Activated naive CD8-positive, alpha-beta T cell (primary cell): ENCODE measurements around the gene TP73.

ENCODE experiments used
- H3K27ac Mint-ChIP-seq: one replicate; pipeline ENCODE4 v1.8.0; 2021; ENCODE audit warnings: mixed read lengths
- H3K27me3 Mint-ChIP-seq: one replicate; pipeline ENCODE4 v1.8.0; 2021; ENCODE audit warnings: mixed read lengths
- H3K36me3 Mint-ChIP-seq: one replicate; pipeline ENCODE4 v1.8.0; 2021; ENCODE audit warnings: mixed read lengths
- H3K4me1 Mint-ChIP-seq: one replicate; pipeline ENCODE4 v1.8.0; 2021; ENCODE audit warnings: low read depth, mixed read lengths
- H3K4me3 Mint-ChIP-seq: one replicate; pipeline ENCODE4 v1.8.0; 2021; ENCODE audit warnings: mild to moderate bottlenecking, mixed read lengths
- H3K9me3 Mint-ChIP-seq: one replicate; pipeline ENCODE4 v1.8.0; 2021; ENCODE audit warnings: low read depth, mixed read lengths

TP73 gene

DNA sequence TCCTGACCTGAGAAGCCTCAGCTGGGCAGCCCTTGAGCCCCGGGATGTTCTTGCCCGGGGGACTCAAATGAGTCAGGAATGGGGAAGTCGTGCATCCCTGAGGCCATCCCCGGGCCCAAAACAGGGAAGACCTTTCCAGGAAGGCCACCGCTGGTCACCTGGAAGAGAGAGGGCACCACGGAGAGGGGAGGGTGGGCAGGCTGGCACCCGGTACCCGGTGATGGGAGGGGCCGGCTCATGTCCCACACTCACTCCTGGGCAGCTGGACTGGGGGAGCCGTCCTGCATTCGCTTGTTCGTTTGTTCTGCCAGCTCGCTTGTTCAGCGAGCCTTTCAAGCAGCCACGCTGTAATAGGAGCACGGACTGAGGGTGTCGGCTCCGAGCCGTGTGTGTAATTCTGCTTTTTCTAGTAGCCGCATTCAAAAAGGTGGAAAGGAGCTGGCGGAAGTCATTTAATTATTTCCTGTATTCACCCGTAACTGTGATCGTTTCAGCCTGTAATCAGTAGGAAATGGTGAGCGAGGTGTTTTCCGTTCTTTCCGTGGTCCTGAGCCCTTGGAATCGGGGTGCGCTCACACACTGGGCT is 51.6 kb downstream of the TP73 start:
- Mint-ChIP-seq H3K9me3 (no peaks in the 10 kb centered on the region), H3K4me1 (peaks cover 4% of the 10 kb centered on the region), H3K4me3 (peak overlapping the region; percentile 62), H3K27ac (peak overlapping the region; percentile 75), H3K36me3 (no peaks in the 10 kb centered on the region), H3K27me3 (peaks cover 4% of the 10 kb centered on the region)

DNA sequence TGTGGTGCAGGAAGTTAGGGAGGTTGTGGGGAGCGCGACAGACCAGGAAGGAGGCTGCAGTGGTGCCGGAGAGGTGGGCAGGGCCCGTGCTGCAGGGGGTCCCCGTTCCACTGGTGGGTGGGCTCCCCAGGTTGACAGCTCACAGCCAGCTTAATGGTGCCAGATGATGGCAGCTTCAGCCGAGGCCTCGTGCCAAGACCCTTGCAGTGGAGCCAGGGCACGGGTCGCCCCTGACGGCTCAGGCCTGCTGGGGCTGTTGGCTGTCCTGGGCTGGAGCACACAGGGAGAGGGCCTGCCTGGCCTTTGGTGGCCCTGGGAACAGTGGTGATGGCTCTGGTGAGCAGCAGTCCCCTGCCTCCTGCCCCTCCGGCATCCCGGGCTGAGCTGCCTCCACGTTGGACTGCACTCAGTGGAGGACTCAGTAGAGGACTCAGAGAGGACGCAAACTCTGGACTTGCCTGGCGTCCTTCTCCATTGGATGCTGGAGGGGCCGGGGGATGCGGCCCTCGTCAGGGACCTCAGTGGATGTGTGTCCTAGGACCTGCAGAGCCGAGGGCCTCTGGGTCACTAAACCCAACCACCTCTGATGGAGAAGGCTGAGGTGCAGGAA is 53.1 kb downstream of the TP73 start:
- no peak overlapping the region for H3K4me3 Mint-ChIP-seq
- peaks cover 5% of the 10 kb centered on the region for H3K27me3 Mint-ChIP-seq
- H3K9me3 Mint-ChIP-seq: no peaks in the 10 kb centered on the region
- no peak overlapping the region for H3K27ac Mint-ChIP-seq
- no peaks in the 10 kb centered on the region for H3K36me3 Mint-ChIP-seq
- peaks cover 4% of the 10 kb centered on the region for H3K4me1 Mint-ChIP-seq

DNA sequence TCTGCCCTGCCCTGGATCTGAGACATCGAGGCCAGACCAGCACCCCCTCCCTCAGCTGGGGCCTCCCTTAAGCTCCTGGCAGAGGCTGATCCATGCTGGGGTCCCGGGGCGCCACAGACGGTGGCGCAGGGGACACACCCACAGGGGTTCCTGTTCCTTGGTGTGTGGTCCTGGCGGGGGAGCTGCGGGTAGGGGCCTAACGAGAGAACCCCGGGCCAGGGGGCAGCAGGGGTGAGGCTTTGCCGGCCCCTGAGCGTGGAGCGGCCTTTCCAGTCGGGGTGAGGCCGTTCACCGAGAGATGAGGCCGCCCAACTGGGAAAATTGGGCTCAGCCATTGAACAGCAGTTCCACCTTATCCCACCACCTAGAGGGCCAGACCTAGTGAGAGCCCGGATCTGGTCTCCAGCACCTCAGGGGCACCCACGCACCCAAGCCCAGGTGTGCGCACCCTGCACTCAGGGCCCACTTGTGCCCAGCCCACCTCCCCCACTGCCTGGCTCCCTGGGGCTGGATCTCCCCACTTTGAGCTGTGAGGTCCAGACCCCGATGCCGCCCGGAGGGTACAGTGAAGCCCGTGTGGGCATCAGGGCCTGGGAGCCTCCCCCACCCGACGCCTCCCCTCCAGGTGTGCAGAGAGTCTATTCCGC is 54.5 kb downstream of the TP73 start:
- H3K27ac Mint-ChIP-seq: no peak overlapping the region
- no peak overlapping the region for H3K4me3 Mint-ChIP-seq
- no peaks in the 10 kb centered on the region for H3K36me3 Mint-ChIP-seq
- no peaks in the 10 kb centered on the region for H3K9me3 Mint-ChIP-seq
- H3K4me1 Mint-ChIP-seq: peaks cover 4% of the 10 kb centered on the region
- peaks cover 8% of the 10 kb centered on the region for H3K27me3 Mint-ChIP-seq

DNA sequence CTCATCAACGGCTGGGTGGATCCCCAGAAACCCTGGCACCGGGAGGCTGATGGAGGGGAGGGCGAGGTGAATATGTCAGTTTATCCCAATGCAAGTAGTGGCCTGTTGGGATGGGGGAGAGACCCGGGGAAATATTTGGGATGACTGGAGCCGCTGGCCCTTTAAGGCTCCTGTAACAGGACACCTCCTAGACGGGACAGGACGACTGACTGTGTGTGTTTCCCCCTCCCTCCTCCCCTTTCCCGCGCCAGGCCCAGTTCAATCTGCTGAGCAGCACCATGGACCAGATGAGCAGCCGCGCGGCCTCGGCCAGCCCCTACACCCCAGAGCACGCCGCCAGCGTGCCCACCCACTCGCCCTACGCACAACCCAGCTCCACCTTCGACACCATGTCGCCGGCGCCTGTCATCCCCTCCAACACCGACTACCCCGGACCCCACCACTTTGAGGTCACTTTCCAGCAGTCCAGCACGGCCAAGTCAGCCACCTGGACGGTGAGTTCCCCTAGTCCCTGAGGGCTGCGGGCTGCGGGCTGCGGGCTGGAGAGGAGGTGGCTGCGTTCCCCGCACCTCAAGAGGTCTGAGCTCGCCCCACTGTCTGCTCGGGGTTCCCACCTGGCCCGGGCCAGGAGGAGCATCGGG is 55.1 kb downstream of the TP73 start:
- H3K4me3 Mint-ChIP-seq: no peak overlapping the region
- H3K36me3 Mint-ChIP-seq: no peaks in the 10 kb centered on the region
- peaks cover 4% of the 10 kb centered on the region for H3K4me1 Mint-ChIP-seq
- H3K9me3 Mint-ChIP-seq: no peaks in the 10 kb centered on the region
- peaks cover 8% of the 10 kb centered on the region for H3K27me3 Mint-ChIP-seq
- H3K27ac Mint-ChIP-seq: no peak overlapping the region

DNA sequence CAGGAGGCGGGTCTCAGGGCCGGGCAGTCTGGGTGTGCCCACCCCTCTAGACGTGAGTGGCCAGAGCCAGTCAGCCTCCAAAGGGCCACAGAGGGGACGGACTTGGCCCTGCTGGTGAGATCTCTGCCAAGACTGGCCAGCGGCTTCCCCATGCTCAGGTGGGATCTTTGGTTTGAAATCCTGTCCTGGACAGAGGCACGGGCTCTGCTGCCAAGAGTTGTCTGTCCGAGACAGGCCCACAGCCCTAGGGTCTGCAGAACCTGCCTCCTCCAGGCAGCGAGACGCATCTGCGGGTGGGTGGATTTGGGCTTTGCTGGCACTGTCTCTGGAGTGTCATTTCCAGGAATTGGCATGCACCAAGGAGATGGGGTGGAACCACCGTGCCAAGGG is 55.6 kb downstream of the TP73 start:
- no peaks in the 10 kb centered on the region for H3K36me3 Mint-ChIP-seq
- peaks cover 4% of the 10 kb centered on the region for H3K4me1 Mint-ChIP-seq
- peaks cover 8% of the 10 kb centered on the region for H3K27me3 Mint-ChIP-seq
- no peak overlapping the region for H3K4me3 Mint-ChIP-seq
- H3K27ac Mint-ChIP-seq: no peak overlapping the region
- no peaks in the 10 kb centered on the region for H3K9me3 Mint-ChIP-seq

DNA sequence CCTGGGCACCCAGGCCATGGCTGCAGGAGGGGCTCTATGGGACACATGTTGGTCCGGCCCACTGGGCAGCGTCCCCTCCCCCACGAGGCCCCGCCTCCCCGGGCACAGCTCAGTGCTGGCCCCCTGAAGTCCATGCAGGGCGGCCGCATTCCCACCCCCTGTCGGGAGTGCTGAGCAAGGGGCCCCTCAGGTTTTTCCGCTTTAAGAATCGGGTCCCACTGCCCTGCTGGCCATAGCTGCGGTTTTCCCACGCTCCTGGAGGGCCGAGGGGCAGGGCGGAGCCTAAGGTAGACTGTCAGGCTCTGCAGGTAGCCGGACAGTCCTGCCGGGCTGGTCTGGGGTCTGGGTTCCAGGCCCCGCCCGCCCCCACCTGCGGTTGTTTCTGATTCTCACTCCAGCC is 56.5 kb downstream of the TP73 start:
- Mint-ChIP-seq H3K9me3 (no peaks in the 10 kb centered on the region), H3K4me3 (no peak overlapping the region), H3K36me3 (no peaks in the 10 kb centered on the region), H3K4me1 (peaks cover 4% of the 10 kb centered on the region), H3K27ac (no peak overlapping the region), H3K27me3 (peaks cover 8% of the 10 kb centered on the region)

DNA sequence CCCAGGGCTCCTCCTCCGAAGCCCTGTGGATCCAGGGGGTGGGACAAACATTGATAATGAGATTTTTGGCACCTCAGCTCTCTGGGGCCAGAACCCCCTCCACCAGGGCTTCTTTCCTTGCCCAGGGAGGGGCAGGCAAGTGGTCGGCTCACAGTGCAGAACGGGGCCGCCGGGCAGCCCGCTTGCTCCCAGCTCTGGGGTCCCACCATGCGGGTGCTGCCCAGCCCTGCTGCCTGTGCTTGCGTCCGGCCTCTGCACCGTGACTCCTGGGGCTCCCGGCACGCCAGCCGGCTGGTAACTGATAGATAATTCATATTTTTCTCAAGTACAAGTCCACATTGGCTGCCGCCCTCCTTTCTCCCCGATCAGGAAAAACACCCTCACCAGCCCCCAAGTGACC is 57.9 kb downstream of the TP73 start:
- Mint-ChIP-seq H3K27me3 (peaks cover 7% of the 10 kb centered on the region), H3K4me1 (no peaks in the 10 kb centered on the region), H3K27ac (no peak overlapping the region), H3K36me3 (no peaks in the 10 kb centered on the region), H3K9me3 (no peaks in the 10 kb centered on the region), H3K4me3 (no peak overlapping the region)

DNA sequence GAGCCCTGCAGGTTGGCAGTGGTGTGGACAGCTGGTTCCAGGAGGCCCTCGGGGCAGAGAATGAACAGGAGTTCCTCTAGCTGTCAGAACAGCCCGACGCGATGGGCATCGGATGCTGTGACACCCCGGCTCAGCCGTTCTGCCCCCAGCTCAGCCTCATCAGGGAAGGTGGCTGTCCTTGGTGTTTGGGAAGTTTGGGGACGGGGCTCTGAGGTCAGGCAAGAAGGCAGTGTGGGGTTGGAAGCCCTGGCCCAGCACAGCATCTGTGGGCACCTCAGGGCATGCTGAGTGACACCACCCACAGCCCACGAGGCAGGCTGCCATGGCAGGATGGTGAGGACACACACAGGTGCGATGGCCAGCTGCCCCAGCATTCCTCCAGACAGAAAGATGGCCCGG is 59.1 kb downstream of the TP73 start:
- Mint-ChIP-seq H3K4me1 (no peaks in the 10 kb centered on the region), H3K36me3 (no peaks in the 10 kb centered on the region), H3K9me3 (no peaks in the 10 kb centered on the region), H3K4me3 (no peak overlapping the region), H3K27me3 (peaks cover 7% of the 10 kb centered on the region), H3K27ac (no peak overlapping the region)

DNA sequence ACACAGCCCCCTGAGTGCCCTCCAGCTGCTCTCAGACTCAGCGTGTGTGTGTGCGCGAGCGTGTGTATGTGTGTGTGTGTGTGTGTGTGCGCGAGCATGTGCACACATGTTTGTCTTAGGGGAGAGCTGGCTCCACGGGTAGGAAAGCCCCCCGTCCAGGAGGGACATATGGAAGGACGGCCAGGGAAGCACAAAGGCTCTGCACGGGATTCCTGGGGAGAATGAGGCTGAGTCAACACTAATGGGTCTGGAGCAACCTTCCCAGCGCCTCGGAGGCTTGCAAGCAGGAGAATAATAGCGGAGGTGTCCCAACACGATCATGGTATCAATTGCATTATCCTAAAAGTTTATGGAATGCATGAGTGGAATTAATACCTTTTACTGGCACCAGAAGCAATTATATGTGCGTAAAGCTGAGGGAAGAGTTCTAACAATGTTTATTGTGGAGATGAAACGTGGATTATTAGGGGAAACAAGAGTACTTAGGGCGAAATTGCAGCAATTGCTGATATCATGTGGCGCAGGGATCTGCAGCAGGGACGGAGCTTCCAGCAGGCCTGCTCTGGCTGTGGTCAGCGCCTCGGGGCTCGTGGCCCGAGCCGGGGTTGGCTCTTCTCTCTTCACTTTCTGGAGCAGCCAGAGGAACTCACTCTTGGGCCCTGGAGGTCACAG is 59.6 kb downstream of the TP73 start:
- H3K4me1 Mint-ChIP-seq: no peaks in the 10 kb centered on the region
- peaks cover 7% of the 10 kb centered on the region for H3K27me3 Mint-ChIP-seq
- no peak overlapping the region for H3K4me3 Mint-ChIP-seq
- no peaks in the 10 kb centered on the region for H3K36me3 Mint-ChIP-seq
- H3K27ac Mint-ChIP-seq: no peak overlapping the region
- no peaks in the 10 kb centered on the region for H3K9me3 Mint-ChIP-seq

DNA sequence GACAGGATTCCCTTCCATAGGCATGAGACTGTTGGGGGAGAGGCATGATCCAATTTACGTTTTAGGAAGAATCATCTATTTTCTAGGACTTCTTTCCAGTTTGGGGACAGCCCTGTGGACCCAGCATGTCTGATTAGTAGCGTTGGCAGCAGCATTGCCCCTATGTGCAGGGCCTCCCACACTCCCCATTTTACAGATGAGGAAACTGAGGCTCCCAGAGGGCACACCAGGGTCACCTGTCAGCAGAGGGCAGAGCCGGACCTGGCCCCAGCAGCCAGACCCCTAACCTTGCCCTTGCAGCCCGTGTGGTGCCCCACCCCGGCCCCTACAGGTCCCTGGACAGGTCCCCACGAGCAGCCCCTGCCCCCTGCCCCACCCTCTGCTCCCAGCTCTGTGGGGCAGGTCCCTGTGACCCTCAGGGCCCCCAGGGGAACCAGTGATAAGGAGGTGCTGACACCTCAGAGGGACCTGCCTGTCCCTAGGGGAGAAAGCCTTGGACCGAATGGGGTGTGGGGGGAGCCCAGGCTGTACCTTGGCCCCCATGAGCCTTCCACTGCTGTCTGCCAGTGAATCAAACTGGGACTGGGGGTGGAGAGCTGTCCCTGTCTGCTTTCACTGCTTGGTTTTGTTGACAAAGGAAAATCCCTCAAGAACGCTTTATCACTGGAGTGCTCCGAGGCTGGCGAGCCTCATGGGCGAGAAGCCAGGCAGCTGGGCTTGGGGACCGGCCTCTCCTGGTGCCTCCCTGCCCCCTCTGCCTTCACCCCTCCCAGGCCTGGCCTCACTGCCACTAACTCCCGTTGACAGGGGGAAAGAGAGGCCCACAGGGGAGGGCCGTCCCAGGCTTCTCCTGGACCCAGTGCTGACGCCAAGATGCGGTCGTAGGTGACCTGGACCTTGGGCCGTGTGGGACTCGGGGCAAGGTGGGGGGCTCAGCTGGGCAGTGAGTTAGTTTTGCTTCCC is 60.5 kb downstream of the TP73 start:
- peaks cover 6% of the 10 kb centered on the region for H3K27me3 Mint-ChIP-seq
- H3K36me3 Mint-ChIP-seq: no peaks in the 10 kb centered on the region
- H3K27ac Mint-ChIP-seq: no peak overlapping the region
- no peaks in the 10 kb centered on the region for H3K9me3 Mint-ChIP-seq
- H3K4me3 Mint-ChIP-seq: no peak overlapping the region
- H3K4me1 Mint-ChIP-seq: no peaks in the 10 kb centered on the region

DNA sequence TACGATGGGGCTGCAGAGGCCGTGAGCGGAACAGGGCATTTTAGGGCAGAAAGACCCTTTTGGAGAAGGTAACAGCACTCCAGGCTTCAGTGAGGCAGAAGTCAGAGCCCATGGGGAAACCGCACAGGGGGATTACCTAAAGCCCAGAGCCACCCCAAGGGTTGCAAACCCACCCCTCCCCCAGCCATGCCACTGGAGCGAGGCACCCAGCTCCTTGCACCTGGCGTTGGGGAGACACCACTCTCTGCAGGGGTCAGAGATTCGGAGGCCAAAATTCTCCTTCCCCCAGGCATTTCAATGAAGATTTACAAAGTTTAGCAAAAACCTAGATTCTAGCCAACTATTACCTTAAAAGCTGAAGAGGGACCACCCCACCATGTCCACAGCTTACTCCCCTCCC is 61.5 kb downstream of the TP73 start:
- Mint-ChIP-seq H3K36me3 (no peaks in the 10 kb centered on the region), H3K4me1 (no peaks in the 10 kb centered on the region), H3K9me3 (no peaks in the 10 kb centered on the region), H3K27ac (no peak overlapping the region), H3K27me3 (peaks cover 6% of the 10 kb centered on the region), H3K4me3 (no peak overlapping the region)

DNA sequence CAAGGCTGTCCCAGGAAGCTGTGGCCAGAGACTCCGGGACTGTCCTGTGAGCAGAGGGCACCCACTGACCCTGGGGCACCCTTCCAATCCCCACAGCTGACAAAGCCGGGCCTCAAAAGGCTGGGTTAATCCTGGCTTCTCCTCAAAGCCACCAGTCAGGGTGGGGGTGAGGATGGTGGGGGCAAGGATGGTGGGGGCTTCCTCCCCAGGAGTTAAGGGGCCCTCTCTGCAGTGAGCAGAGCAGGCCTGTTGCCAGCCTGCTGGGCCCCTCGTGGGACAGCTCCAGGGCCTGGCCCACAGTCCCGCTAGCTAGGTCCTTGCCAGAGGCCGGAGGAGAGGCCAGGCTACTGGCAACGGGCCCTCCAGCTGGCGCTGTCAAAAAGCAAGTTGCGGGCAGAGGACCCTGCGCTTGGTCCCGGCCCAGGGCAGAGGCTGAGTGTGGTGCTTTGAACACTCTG is 62.0 kb downstream of the TP73 start:
- peaks cover 6% of the 10 kb centered on the region for H3K27me3 Mint-ChIP-seq
- no peak overlapping the region for H3K27ac Mint-ChIP-seq
- no peaks in the 10 kb centered on the region for H3K36me3 Mint-ChIP-seq

DNA sequence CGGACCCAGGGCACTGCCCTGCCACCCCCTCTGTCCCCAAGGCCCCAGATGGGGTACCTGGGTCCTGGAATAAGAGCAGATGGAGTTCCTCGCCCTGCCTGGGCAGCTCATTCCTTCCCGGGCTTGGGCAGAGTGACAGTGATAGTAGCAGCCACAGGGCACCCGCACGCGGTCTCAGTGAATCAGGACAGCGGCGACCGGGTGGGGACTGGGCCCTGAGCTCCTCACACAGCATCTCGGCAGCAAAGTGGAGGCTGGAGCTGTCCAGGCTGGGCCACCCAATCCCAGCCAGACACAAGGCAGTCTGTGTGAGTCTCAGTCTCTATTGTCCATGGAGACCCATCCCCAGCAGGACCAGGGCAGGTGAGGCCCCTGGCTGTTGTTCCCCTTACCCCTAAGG is 62.5 kb downstream of the TP73 start:
- no peaks in the 10 kb centered on the region for H3K36me3 Mint-ChIP-seq

More for the DNA sequence above, 62.0 kb downstream of the TP73 start:
- Mint-ChIP-seq H3K9me3 (no peaks in the 10 kb centered on the region), H3K4me1 (no peaks in the 10 kb centered on the region), H3K4me3 (no peak overlapping the region)

DNA sequence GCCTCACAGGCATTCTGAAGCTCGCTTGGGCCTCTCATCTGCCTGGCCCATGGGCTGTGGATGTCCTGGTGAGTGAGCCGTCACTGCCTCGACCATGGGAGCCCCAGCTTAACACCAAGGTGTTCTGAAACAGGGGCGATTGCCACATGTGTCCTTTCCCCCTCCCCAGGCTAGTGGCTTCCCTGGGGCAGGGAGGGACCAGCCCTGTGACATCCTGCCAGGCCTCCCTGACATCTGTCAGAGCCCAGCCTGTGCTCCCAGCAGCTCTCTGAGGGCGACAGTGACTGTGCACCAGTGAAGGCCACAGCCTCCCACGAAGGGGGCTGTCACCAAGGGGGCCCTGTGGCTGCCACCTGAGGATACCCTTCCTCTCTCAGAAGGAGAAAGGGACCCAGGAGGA is 64.0 kb downstream of the TP73 start:
- no peak overlapping the region for H3K4me3 Mint-ChIP-seq
- no peaks in the 10 kb centered on the region for H3K9me3 Mint-ChIP-seq
- H3K27ac Mint-ChIP-seq: no peak overlapping the region
- H3K4me1 Mint-ChIP-seq: peaks cover 1% of the 10 kb centered on the region
- H3K36me3 Mint-ChIP-seq: no peaks in the 10 kb centered on the region
- no peaks in the 10 kb centered on the region for H3K27me3 Mint-ChIP-seq

More for the DNA sequence above, 62.5 kb downstream of the TP73 start:
- Mint-ChIP-seq H3K4me1 (no peaks in the 10 kb centered on the region), H3K9me3 (no peaks in the 10 kb centered on the region), H3K27ac (no peak overlapping the region), H3K27me3 (peaks cover 4% of the 10 kb centered on the region), H3K4me3 (no peak overlapping the region)
